Small intestine (tissue), 7 donors: Measurements from ENCODE around the gene DSE. TPM values are rescaled to one million over a fixed set of nuclear protein-coding genes. Genes with fewer than 3 reads are reported as not detected.

ENCODE experiments used
- DNase-seq, 2 donors: peaks; one replicate each; pipeline versions ENCODE4 v3.0.0 to v3.0.0-alpha.2; 2013
- FAIRE-seq: peaks from 2 replicates; lab custom pipeline; 2012; peaks lifted over from hg19 to GRCh38; lab: Jason Lieb, UNC
- H3K27ac ChIP-seq, 3 donors: one replicate each; pipeline ENCODE4 v1.5.1; 2013; ENCODE audit warnings: low read length in 2 of 3, mild to moderate bottlenecking in 2 of 3, control low read depth in 1 of 3, inconsistent platforms in 1 of 3, low read depth in 1 of 3, moderate library complexity in 1 of 3
- H3K27me3 ChIP-seq, 3 donors: one replicate each; pipeline ENCODE4 v1.6.1; 2013; ENCODE audit warnings: low read length in 3 of 3, inconsistent platforms in 1 of 3; ENCODE audit not compliant: control insufficient read depth in 3 of 3, insufficient read depth in 3 of 3
- H3K36me3 ChIP-seq, 3 donors: one replicate each; pipeline ENCODE4 v1.6.1; 2013; ENCODE audit warnings: low read length in 3 of 3, inconsistent platforms in 1 of 3, low read depth in 1 of 3, mild to moderate bottlenecking in 1 of 3, moderate library complexity in 1 of 3; ENCODE audit not compliant: control insufficient read depth in 3 of 3, insufficient read depth in 2 of 3
- H3K4me1 ChIP-seq, 3 donors: one replicate each; pipeline ENCODE4 v1.6.1; 2013; ENCODE audit warnings: low read length in 2 of 3, inconsistent platforms in 1 of 3, low read depth in 1 of 3, mild to moderate bottlenecking in 1 of 3, moderate library complexity in 1 of 3; ENCODE audit not compliant: control insufficient read depth in 3 of 3, insufficient read depth in 2 of 3
- H3K4me3 ChIP-seq, 3 donors: one replicate each; pipeline ENCODE4 v1.5.1; 2013; ENCODE audit warnings: low read length in 3 of 3, control low read depth in 1 of 3, inconsistent platforms in 1 of 3, low read depth in 1 of 3, mild to moderate bottlenecking in 1 of 3, moderate library complexity in 1 of 3
- H3K9me3 ChIP-seq, 2 donors: one replicate each; pipeline ENCODE4 v1.6.1; 2013; ENCODE audit warnings: low read depth in 1 of 2, low read length in 1 of 2; ENCODE audit not compliant: control insufficient read depth in 2 of 2, insufficient read depth in 1 of 2
- WGBS, 3 donors: extraction: QIAGEN DNeasy Blood & Tissue Kit; methylation state at CpG; one replicate each; pipeline ENCODE4 v1.1.7; 2013; 5-methylcytosine and 5-hydroxymethylcytosine counted together
- polyA plus RNA-seq, 4 donors: library from polyadenylated mRNA; stranded (reverse) in 3 of 4; unstranded in 1 of 4; fragments of 200-250 nt in 3 of 4; fragments of 120-200 nt in 1 of 4; gene quantifications; one replicate each; pipeline versions ENCODE4 v1.2.1 to v1.2.3, GENCODE V29; 2013
- donor health status: healthy with polysubstance abuse.
- donor health status: control.
- donor health status: control.
- donor health status: Bipolar disorder and iron deficiency.
- donor health status: healthy.

The DSE gene
- polyA plus RNA-seq, 4 donors: 0.45 to 10.4 (median 4.8) TPM

DNA sequence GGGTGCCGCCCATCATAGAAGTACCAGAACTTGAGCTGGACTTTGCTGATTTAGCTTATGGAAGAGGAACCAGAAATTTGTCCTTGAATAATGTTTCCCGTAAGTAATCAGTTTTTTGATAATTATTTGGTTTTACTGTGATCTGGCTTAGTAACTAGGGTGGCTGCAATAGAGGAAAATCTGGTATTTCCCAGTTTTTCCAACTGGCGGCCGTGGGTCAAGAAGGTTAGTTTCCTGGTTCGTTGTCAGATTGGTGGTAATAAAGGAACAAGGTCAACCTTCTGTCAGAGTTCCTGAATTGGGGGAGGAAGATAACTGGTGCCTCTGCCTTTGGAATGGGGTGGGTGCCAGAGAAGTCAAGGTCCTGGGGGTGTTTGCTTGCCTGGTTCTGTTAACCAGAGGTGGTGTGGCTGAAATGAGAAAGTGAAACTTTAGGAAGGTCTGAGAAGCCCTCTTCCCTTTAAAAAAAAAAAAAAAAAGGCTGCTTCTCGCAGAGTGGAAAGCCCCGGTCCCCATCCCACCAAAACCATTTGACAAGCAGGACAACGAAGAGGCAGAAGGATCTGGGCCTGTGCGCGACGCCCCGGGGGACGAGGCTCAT lies 90.7 kb downstream of the DSE start, which contains the start of gene CALHM6:
CALHM6 (plus strand) TSS at position 45 of the 601 bp plus-strand sequence; CDS start at position 600, 555 bp downstream.
- Histone ChIP-seq H3K4me1 (peaks cover 0 to 3% (median 0%) of the 10 kb centered on the region in 3 donors), H3K9me3 (no peaks in the 10 kb centered on the region), H3K36me3 (no peaks in the 10 kb centered on the region), H3K27ac (peak within 1 kb of the TSS in 1 of 3 donors; percentile 8), H3K27me3 (peaks cover 0 to 20% (median 0%) of the 10 kb centered on the region in 3 donors), H3K4me3 (peak within 1 kb of the TSS; percentile 32 to 62 (median 48))
- 26 to 33% (median 30%) methylated on average over 13 of the region's 13 CpGs for WGBS, 3 donors
- FAIRE-seq: no peak
- no peak for DNase-seq

DNA sequence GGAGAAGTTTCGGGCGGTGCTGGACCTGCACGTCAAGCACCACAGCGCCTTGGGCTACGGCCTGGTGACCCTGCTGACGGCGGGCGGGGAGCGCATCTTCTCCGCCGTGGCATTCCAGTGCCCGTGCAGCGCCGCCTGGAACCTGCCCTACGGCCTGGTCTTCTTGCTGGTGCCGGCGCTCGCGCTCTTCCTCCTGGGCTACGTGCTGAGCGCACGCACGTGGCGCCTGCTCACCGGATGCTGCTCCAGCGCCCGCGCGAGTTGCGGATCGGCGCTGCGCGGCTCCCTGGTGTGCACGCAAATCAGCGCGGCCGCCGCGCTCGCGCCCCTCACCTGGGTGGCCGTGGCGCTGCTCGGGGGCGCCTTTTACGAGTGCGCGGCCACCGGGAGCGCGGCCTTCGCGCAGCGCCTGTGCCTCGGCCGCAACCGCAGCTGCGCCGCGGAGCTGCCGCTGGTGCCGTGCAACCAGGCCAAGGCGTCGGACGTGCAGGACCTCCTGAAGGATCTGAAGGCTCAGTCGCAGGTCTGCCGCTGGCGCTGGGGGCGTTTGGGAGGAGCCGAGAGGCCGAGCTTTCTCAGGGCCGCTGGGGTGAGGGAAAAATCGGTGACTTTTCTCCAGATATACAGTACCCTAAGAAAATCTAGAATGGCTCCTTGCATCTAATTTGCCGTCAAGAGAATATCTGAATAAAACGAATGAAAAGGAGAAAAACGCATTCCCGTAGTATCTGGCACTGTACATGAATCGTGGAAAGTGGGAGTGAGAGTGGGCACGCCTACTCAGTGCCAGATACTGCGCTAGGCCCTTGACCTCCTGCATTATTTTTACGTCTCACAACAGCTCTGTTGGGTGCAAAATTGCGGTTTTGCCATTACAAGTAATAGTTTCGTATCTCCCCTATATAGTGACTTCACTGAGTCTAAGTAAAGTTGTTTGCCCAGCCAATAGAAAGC lies 91.5 kb downstream of the DSE start:
- H3K4me1 ChIP-seq: peaks cover 0 to 3% (median 0%) of the 10 kb centered on the region in 3 donors

DNA sequence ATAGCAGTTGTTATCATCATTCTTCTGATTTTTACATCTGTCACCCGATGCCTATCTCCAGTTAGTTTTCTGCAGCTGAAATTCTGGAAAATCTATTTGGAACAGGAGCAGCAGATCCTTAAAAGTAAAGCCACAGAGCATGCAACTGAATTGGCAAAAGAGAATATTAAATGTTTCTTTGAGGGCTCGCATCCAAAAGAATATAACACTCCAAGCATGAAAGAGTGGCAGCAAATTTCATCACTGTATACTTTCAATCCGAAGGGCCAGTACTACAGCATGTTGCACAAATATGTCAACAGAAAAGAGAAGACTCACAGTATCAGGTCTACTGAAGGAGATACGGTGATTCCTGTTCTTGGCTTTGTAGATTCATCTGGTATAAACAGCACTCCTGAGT lies 92.6 kb downstream of the DSE start:
- Histone ChIP-seq H3K36me3 (no peaks in the 10 kb centered on the region), H3K27me3 (peaks cover 0 to 20% (median 0%) of the 10 kb centered on the region in 3 donors), H3K4me1 (peaks cover 0 to 3% (median 0%) of the 10 kb centered on the region in 3 donors), H3K4me3 (no peak overlapping the region), H3K27ac (no peak overlapping the region), H3K9me3 (no peaks in the 10 kb centered on the region)
- DNase-seq (no peak), FAIRE-seq (no peak)
- 91 to 95% (median 91%) methylated on average over 4 of the region's 4 CpGs for WGBS, 3 donors

More for the DNA sequence above, 91.5 kb downstream of the DSE start:
- DNase-seq (peak; percentile 50 to 74), FAIRE-seq (no peak)
- WGBS, 3 donors: 9 to 12% (median 10%) methylated on average over 74 to 84 of the region's 84 CpGs
- H3K4me3 ChIP-seq: peak overlapping the region; percentile 32 to 62 (median 48)
- peaks cover 0 to 20% (median 0%) of the 10 kb centered on the region in 3 donors for H3K27me3 ChIP-seq
- no peaks in the 10 kb centered on the region for H3K36me3 ChIP-seq
- peak overlapping the region in 1 of 3 donors; percentile 8 for H3K27ac ChIP-seq
- H3K9me3 ChIP-seq: no peaks in the 10 kb centered on the region

DNA sequence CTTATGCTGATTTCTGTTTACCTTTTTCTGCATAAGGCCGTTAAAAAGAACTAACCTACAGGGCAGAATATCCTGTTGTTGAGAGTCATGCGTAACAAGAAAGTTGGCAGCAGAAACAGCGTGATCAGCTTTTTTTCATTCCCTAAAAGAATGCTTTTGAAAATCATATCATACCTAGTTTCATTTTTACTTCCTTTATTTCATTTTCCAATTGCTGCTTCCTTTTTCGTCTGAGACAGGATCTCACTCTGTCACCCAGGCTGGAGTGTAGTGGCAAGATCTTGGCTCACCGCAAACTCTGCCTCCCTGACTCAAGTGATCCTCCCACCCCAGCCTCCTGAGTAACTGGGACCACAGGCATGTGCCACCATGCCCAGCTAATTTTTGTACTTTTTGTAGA lies 94.5 kb downstream of the DSE start:
- H3K9me3 ChIP-seq: no peaks in the 10 kb centered on the region
- no peak overlapping the region for H3K27ac ChIP-seq
- peaks cover 0 to 16% (median 0%) of the 10 kb centered on the region in 3 donors for H3K27me3 ChIP-seq
- 43 to 51% (median 47%) methylated on average over 5 of the region's 5 CpGs for WGBS, 3 donors
- FAIRE-seq: no peak
- no peaks in the 10 kb centered on the region for H3K36me3 ChIP-seq
- peaks cover 0 to 3% (median 0%) of the 10 kb centered on the region in 3 donors for H3K4me1 ChIP-seq
- no peak overlapping the region for H3K4me3 ChIP-seq
- DNase-seq: no peak

DNA sequence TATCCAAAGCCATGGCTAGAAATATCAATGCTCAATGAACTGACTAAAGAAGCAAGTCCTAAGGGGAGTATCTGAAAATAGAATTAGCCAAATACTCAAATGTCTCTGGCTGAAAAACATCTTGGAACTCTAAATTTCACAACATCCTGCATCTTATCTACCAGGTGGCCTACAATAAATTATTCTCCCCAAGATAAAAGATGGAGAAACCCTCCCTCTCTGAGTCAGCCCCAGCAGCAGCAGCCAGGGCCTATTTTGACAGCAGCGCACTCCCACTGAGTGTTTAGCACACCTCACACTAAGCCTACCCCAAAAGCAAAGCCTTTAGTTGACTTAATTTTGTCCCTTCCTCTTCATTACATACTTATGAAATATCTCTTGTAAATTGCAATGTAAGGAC lies 96.3 kb downstream of the DSE start:
- Histone ChIP-seq H3K9me3 (no peaks in the 10 kb centered on the region), H3K4me1 (peaks cover 0 to 3% (median 0%) of the 10 kb centered on the region in 3 donors), H3K27ac (no peak overlapping the region), H3K36me3 (no peaks in the 10 kb centered on the region), H3K4me3 (no peak overlapping the region), H3K27me3 (peaks cover 0 to 12% (median 0%) of the 10 kb centered on the region in 3 donors)
- no peak for FAIRE-seq
- DNase-seq: no peak
- WGBS, 3 donors: 96 to 100% (median 100%) methylated on average over 1 of the region's 1 CpG

DNA sequence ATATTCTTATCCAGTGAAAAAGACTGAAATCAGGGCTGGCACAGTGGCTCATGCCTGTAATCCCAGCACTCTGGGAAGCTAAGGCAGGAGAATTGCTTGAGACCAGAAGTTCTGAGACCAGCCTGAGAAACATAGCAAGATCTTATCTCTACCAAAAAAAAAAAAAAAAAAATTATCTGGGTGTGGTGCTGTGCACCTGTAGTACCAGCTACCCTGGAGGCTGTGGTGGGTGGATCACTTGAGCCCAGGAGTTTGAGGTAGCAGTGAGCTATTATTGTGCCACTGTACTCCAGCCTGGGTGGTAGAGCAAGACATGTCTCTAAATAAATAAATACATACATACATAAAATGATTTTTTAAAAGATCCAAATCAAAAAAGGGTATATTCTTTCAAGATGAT lies 96.8 kb downstream of the DSE start:
- Histone ChIP-seq H3K27me3 (peaks cover 0 to 9% (median 0%) of the 10 kb centered on the region in 3 donors), H3K4me1 (peaks cover 0 to under 1% (median 0%) of the 10 kb centered on the region in 3 donors), H3K36me3 (no peaks in the 10 kb centered on the region), H3K27ac (no peak overlapping the region), H3K4me3 (no peak overlapping the region), H3K9me3 (no peaks in the 10 kb centered on the region)
- DNase-seq: no peak
- FAIRE-seq: no peak

DNA sequence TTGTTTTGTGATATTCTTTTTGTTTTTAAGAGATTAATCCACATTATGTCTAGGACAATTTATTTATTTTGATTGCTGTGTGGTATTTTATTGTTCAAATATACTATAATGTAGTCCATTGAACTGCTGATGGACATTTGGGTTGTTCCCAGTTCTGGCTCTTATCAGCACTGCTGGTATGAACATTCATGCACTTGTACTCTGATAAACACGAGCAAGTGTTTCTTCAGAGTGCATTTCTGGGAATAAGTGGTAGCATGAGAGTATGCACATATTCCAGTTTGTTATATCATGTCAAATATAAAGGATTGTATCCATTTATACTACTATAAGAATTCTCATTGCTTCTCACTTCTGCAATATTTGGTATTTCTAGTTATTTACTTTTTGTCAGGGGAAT lies 97.5 kb downstream of the DSE start:
- 47 to 76% (median 59%) methylated on average over 1 of the region's 1 CpG for WGBS, 3 donors
- DNase-seq (no peak), FAIRE-seq (no peak)
- Histone ChIP-seq H3K9me3 (no peaks in the 10 kb centered on the region), H3K27ac (no peak overlapping the region), H3K27me3 (peaks cover 0 to 3% (median 0%) of the 10 kb centered on the region in 3 donors), H3K4me1 (no peaks in the 10 kb centered on the region), H3K4me3 (no peak overlapping the region), H3K36me3 (no peaks in the 10 kb centered on the region)

DNA sequence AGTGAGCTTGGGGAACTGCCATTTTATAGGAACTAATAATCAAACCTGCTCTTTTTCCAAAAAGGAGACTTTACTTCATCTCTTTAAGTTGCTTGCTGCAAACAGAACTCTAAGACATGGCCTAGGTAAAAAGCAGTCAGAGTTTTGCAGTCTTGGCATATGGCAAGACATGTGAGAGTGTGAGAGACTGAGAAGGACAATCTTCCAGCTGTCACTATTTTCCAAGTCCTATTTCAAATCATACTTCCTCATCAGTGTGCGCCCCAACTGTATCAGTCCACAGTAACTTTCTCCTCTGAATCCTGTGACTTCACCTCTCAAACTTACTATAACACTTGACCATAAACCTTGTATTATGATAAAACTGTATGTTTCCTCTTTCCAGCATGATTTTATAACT lies 100.8 kb downstream of the DSE start:
- no peak overlapping the region for H3K4me3 ChIP-seq
- no peaks in the 10 kb centered on the region for H3K36me3 ChIP-seq
- 80 to 100% (median 100%) methylated on average over 1 of the region's 1 CpG for WGBS, 3 donors
- DNase-seq (no peak), FAIRE-seq (no peak)
- no peaks in the 10 kb centered on the region for H3K9me3 ChIP-seq
- H3K27ac ChIP-seq: no peak overlapping the region
- no peaks in the 10 kb centered on the region for H3K4me1 ChIP-seq
- H3K27me3 ChIP-seq: no peaks in the 10 kb centered on the region
